WTC11 (cell line): ENCODE results near the gene TOMM5. TPM values are rescaled to one million over a fixed set of nuclear protein-coding genes. Genes with fewer than 3 reads are reported as not detected.

ENCODE experiments used
- ATAC-seq: fragments of 200-7000 bp; cut with Tn5 transposase; 2 replicates; pipeline ENCODE4 v1.10.0; 2021; ENCODE audit warnings: mild to moderate bottlenecking, moderate library complexity
- CTCF ChIA-PET: fragments of 300-600 bp; sonication (Branson Sonifier 250); formaldehyde crosslinking; loops from one replicate; lab custom pipeline; 2021; ENCODE audit warnings: antibody characterized with exemption; lab: Charles Lee
- POLR2A ChIA-PET: fragments of 350-600 bp; sonication (Branson Sonifier 250); formaldehyde crosslinking; loops from one replicate; lab custom pipeline; 2021; ENCODE audit warnings: antibody characterized with exemption; lab: Charles Lee
- DNase-seq: peaks from one replicate; pipeline ENCODE4 v3.0.0; 2021; ENCODE audit warnings: low spot score
- H3K27ac Mint-ChIP-seq: 2 replicates; pipeline ENCODE4 v1.8.0; 2021; ENCODE audit warnings: mixed read lengths
- H3K27me3 Mint-ChIP-seq: 2 replicates; pipeline ENCODE4 v1.8.0; 2021; ENCODE audit warnings: low read depth, mild to moderate bottlenecking, moderate library complexity, mixed read lengths
- H3K36me3 Mint-ChIP-seq: 2 replicates; pipeline ENCODE4 v1.8.0; 2021; ENCODE audit warnings: mixed read lengths
- H3K4me1 Mint-ChIP-seq: 2 replicates; pipeline ENCODE4 v1.8.0; 2022; ENCODE audit warnings: mixed read lengths
- H3K4me3 Mint-ChIP-seq: 2 replicates; pipeline ENCODE4 v1.8.0; 2021; ENCODE audit warnings: mild to moderate bottlenecking, moderate library complexity, mixed read lengths
- H3K9me3 Mint-ChIP-seq: 2 replicates; pipeline ENCODE4 v1.8.0; 2021; ENCODE audit warnings: mixed read lengths
- ARID4B ChIP-seq: sonication (generic); formaldehyde crosslinking; IDR thresholded peaks from 2 replicates; pipeline ENCODE4 v1.8.0; 2023; ENCODE audit warnings: missing genetic modification reagents, mild to moderate bottlenecking, borderline replicate concordance
- CREM ChIP-seq: sonication (generic); formaldehyde crosslinking; IDR thresholded peaks from 2 replicates; pipeline ENCODE4 v1.8.1; 2022; ENCODE audit warnings: mild to moderate bottlenecking, missing genetic modification reagents, moderate library complexity
- NR2C2 ChIP-seq: sonication (generic); formaldehyde crosslinking; IDR thresholded peaks from 2 replicates; pipeline ENCODE4 v1.8.0; 2022; ENCODE audit warnings: mild to moderate bottlenecking, missing genetic modification reagents
- NR3C1 ChIP-seq: sonication (generic); formaldehyde crosslinking; conservative IDR thresholded peaks from 2 replicates; pipeline ENCODE4 v1.8.1; 2023; ENCODE audit warnings: low read depth, mild to moderate bottlenecking, missing genetic modification reagents
- RELA ChIP-seq: sonication (generic); formaldehyde crosslinking; IDR thresholded peaks from 2 replicates; pipeline ENCODE4 v1.8.1; 2022; ENCODE audit warnings: missing genetic modification reagents, mild to moderate bottlenecking, borderline replicate concordance
- TEAD1 ChIP-seq: sonication (generic); formaldehyde crosslinking; IDR thresholded peaks from 2 replicates; pipeline ENCODE4 v1.8.0; 2022; ENCODE audit warnings: mild to moderate bottlenecking, missing genetic modification reagents
- USF2 ChIP-seq: sonication (generic); formaldehyde crosslinking; IDR thresholded peaks from 2 replicates; pipeline ENCODE4 v1.8.1; 2023; ENCODE audit warnings: mild to moderate bottlenecking, missing genetic modification reagents, moderate library complexity
- ZNF121 ChIP-seq: sonication (generic); formaldehyde crosslinking; IDR thresholded peaks from 2 replicates; pipeline ENCODE4 v1.8.0; 2023; ENCODE audit warnings: missing genetic modification reagents
- ZNF281 ChIP-seq: sonication (generic); formaldehyde crosslinking; IDR thresholded peaks from 2 replicates; pipeline ENCODE4 v1.8.0; 2023; ENCODE audit warnings: mild to moderate bottlenecking, missing genetic modification reagents
- ZNF396 ChIP-seq: fragments of 250-450 bp; sonication (Bioruptor Pico); IDR thresholded peaks from 2 replicates; pipeline ENCODE4 v1.8.0; 2021; ENCODE audit warnings: mild to moderate bottlenecking, moderate library complexity, borderline replicate concordance
- total RNA-seq: library from RNA; stranded (reverse); gene quantifications from 3 replicates; pipeline ENCODE4 v1.2.3, GENCODE V29; 2021
- TF ChIP-seq, protein P1 (sequence below): fragments of 250-450 bp; sonication (Bioruptor Pico); IDR thresholded peaks from 2 replicates; pipeline ENCODE4 v1.9.0; 2021; ENCODE audit warnings: moderate library complexity, mild to moderate bottlenecking, inconsistent platforms, borderline replicate concordance
- TF ChIP-seq, protein P2 (sequence below): sonication (generic); formaldehyde crosslinking; IDR thresholded peaks from 2 replicates; pipeline ENCODE4 v1.8.1; 2023; ENCODE audit warnings: mild to moderate bottlenecking, moderate library complexity, missing genetic modification reagents
- TF ChIP-seq, protein P3 (sequence below): fragments of 250-450 bp; sonication (Bioruptor Pico); IDR thresholded peaks from 2 replicates; pipeline ENCODE4 v1.9.0; 2021; ENCODE audit warnings: mild to moderate bottlenecking

Gene TOMM5
- total RNA-seq, 1 experiment from 2014 or later: 112 TPM

DNA sequence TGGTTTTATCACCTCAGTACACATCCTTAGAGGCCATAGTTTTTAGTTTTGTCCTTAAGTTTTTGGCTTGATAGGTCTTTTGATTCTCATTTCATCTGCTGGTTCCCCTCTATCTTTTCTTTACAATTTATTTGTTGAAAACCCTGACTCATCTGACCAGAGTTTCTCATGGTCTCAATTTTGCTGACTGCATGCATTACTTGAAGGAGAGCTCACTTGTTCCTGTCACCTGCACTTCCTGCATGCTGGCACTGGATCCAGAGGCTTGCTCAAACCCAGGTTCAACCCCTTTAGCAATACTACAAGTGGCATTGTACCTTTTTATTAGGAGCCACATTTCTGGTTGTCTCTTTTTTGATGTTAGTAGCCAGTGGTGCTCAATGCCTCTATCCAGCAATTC, 42.9 kb downstream of the TOMM5 start (continued):
- no peak for TF ChIP-seq USF2 (CRISPR knock-in tag)
- no peak for TF ChIP-seq ZNF396
- no peak for TF ChIP-seq NR3C1 (CRISPR knock-in tag)
- TF ChIP-seq TEAD1 (CRISPR knock-in tag): no peak
- TF ChIP-seq, protein P1, sequence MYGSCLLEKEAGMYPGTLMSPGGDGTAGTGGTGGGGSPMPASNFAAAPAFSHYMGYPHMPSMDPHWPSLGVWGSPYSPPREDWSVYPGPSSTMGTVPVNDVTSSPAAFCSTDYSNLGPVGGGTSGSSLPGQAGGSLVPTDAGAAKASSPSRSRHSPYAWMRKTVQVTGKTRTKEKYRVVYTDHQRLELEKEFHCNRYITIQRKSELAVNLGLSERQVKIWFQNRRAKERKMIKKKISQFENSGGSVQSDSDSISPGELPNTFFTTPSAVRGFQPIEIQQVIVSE (CRISPR knock-in tag): no peak
- no peak for TF ChIP-seq ARID4B (CRISPR knock-in tag)
- TF ChIP-seq CREM: no peak
- no peak for TF ChIP-seq NR2C2 (CRISPR knock-in tag)
- TF ChIP-seq RELA (CRISPR knock-in tag): no peak
- TF ChIP-seq, all 79 proteins: peak for 0

DNA sequence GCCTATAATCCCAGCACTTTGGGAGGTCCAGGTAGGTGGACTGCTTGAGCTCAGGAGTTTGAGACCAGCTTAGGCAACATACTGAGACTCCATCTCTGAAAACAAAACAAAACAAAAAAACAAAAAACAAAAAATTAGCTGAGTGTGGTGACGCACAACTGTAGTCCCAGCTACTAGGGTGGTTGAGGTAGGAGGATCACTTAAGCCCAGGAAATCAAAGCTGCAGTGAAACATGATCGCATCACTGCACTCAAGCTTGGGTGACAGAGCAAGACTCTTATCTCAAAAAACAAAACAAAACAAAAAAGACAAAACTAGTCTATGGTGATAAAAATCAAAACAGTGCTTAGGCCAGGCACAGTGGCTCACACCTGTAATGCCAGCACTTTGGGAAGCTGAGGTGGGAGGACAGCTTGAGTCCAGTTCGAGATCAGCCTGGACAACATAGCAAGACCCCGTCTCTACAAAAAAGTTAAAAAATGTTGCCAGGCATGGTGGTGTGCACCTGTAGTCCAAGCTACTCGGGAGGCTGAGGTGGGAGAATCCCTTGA, 45.0 kb downstream of the TOMM5 start:
- DNase-seq (no peak), ATAC-seq (no peak)
- H3K27ac Mint-ChIP-seq: no peak overlapping the region
- peaks cover 3% of the 10 kb centered on the region; the same call in 1 of the 2 replicates for H3K4me1 Mint-ChIP-seq
- ChIA-PET CTCF (no interaction called here), POLR2A (no interaction called here)
- no peaks in the 10 kb centered on the region for H3K36me3 Mint-ChIP-seq
- no peak overlapping the region for H3K4me3 Mint-ChIP-seq
- TF ChIP-seq, protein P2, sequence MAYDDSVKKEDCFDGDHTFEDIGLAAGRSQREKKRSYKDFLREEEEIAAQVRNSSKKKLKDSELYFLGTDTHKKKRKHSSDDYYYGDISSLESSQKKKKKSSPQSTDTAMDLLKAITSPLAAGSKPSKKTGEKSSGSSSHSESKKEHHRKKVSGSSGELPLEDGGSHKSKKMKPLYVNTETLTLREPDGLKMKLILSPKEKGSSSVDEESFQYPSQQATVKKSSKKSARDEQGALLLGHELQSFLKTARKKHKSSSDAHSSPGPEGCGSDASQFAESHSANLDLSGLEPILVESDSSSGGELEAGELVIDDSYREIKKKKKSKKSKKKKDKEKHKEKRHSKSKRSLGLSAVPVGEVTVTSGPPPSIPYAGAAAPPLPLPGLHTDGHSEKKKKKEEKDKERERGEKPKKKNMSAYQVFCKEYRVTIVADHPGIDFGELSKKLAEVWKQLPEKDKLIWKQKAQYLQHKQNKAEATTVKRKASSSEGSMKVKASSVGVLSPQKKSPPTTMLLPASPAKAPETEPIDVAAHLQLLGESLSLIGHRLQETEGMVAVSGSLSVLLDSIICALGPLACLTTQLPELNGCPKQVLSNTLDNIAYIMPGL (CRISPR knock-in tag): no peak
- TF ChIP-seq, protein P3, sequence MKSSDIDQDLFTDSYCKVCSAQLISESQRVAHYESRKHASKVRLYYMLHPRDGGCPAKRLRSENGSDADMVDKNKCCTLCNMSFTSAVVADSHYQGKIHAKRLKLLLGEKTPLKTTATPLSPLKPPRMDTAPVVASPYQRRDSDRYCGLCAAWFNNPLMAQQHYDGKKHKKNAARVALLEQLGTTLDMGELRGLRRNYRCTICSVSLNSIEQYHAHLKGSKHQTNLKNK (CRISPR knock-in tag): no peak
- TF ChIP-seq ZNF281: no peak
- peak; percentile 61; the same call in 1 of the 2 replicates for TF ChIP-seq ZNF121 (CRISPR knock-in tag)
- no peaks in the 10 kb centered on the region for H3K27me3 Mint-ChIP-seq
- no peaks in the 10 kb centered on the region for H3K9me3 Mint-ChIP-seq
